Testis (tissue), 3 donors: ENCODE results near the gene RUBCN. TPM values are rescaled to one million over a fixed set of nuclear protein-coding genes. Genes with fewer than 3 reads are reported as not detected.
"Not testable (repeated sequence)": the region's sequence is repeated elsewhere in the genome, so short reads cannot be mapped to it uniquely, and the experiment has no call there.

ENCODE experiments used
- DNase-seq: peaks from one replicate; pipeline ENCODE4 v3.0.0-alpha.2; 2019
- H3K27ac ChIP-seq, 2 donors: fragments of 200-600 bp; sonication (generic); one replicate each; pipeline ENCODE4 v1.5.1; 2019
- H3K27me3 ChIP-seq: fragments of 200-600 bp; sonication (generic); one replicate; pipeline ENCODE4 v1.5.1; 2019
- H3K36me3 ChIP-seq: fragments of 200-600 bp; sonication (generic); one replicate; pipeline ENCODE4 v1.5.1; 2017; ENCODE audit warnings: low read depth; ENCODE audit errors: missing control alignments
- H3K4me1 ChIP-seq: fragments of 200-600 bp; sonication (generic); one replicate; pipeline ENCODE4 v1.5.1; 2019
- H3K4me3 ChIP-seq, 2 donors: fragments of 200-600 bp; sonication (generic); one replicate each; pipeline ENCODE4 v1.5.1; 2017 to 2019
- H3K9me3 ChIP-seq: fragments of 200-600 bp; sonication (generic); one replicate; pipeline ENCODE4 v1.5.1; 2017
- CTCF ChIP-seq, 3 experiments: fragments of 450-650 bp in 2 of 3; fragments of 200-600 bp in 1 of 3; sonication (generic) in 1 of 3; IDR thresholded peaks; one replicate each; pipeline ENCODE4 v1.5.1; 2016 to 2019; ENCODE audit warnings: antibody characterized with exemption in 3 of 3, mild to moderate bottlenecking in 2 of 3, moderate library complexity in 1 of 3
- POLR2A ChIP-seq: fragments of 450-650 bp; IDR thresholded peaks from one replicate; pipeline ENCODE4 v1.6.1; 2017; ENCODE audit warnings: antibody characterized with exemption, mild to moderate bottlenecking, moderate library complexity
- WGBS, 2 donors: methylation state at CpG; one replicate each; pipeline ENCODE4 v1.1.5; 2018; 5-methylcytosine and 5-hydroxymethylcytosine counted together
- intact Hi-C: fragments of 100-400 bp; cut with DNase I; formaldehyde crosslinking; loops from one replicate; pipeline ENCODE4 v1.15.1; 2023; ENCODE audit warnings: low total_unique reads
- polyA plus RNA-seq: library from polyadenylated mRNA; stranded (reverse); fragments of 350-450 nt; fragmentation: Illumina TruSeq; extraction: RNeasy Lipid Tissue Mini Kit (QIAGEN cat#74804); gene quantifications from one replicate; pipeline ENCODE4 v1.2.3, GENCODE V29; 2014; ENCODE audit warnings: low read depth, low replicate concordance; ENCODE audit not compliant: insufficient read depth
- total RNA-seq, 2 donors: library from RNA; depleted of rRNA; stranded (reverse); fragments of >200 nt; gene quantifications; one replicate each; pipeline ENCODE4 v1.2.3, GENCODE V29; 2016

The RUBCN gene
- total and polyA plus RNA-seq, 3 donors from 2014 or later = 44.0 to 159 (median 150) TPM

DNA sequence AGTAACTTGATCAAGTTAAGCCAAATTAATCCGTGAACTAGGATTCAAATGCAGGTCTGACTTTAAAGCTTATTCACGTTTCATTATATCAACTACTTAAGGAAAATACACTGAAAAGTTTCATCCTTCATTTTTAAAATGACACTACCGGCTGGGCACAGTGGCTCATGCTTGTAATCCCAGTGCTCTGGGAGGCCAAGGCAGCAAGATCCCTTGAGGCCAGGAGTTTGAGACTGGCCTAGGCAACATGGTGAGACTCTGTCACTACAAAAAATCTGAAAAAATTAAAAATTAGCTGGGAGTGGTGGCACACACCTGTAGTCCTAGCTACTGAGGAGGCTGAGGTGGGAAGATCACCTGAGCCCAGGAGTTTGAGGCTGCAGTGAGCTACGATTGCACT, 3.7 kb downstream of the RUBCN start:
- no peak overlapping the region for H3K4me3 ChIP-seq
- no peak overlapping the region for H3K27ac ChIP-seq
- WGBS, 2 donors = 90 to 94% methylated on average over 4 of the region's 4 CpGs
- intact Hi-C loops = no loop called here
- DNase-seq = no peak
- H3K36me3 ChIP-seq = no peaks in the 10 kb centered on the region
- peaks cover 10% of the 10 kb centered on the region for H3K4me1 ChIP-seq
- TF ChIP-seq POLR2A (no peak), CTCF (IDR thresholded peaks at IDR 0.05) (no peak)
- no peaks in the 10 kb centered on the region for H3K27me3 ChIP-seq
- no peaks in the 10 kb centered on the region for H3K9me3 ChIP-seq

DNA sequence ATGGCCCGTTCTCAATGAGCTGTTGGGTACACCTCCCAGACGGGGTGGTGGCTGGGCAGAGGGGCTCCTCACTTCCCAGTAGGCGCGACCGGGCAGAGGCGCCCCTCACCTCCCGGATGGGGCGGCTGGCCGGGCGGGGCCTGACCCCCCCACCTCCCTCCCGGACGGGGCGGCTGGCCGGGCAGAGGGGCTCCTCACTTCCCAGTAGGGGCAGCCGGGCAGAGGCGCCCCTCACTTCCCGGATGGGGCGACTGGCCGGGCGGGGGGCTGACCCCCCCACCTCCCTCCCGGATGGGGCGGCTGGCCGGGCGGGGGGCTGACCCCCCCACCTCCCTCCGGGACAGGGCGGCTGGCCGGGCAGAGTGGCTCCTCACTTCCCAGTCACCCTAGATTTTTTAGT, 5.2 kb downstream of the RUBCN start:
- H3K36me3 ChIP-seq, H3K27ac ChIP-seq, H3K9me3 ChIP-seq, H3K4me1 ChIP-seq, intact Hi-C loops, DNase-seq, H3K27me3 ChIP-seq, H3K4me3 ChIP-seq: not testable (repeated sequence)
- WGBS, 2 donors = 96 to 97% methylated on average over 10 to 15 of the region's 27 CpGs

- H3K27ac ChIP-seq, H3K4me1 ChIP-seq, H3K36me3 ChIP-seq, DNase-seq, H3K9me3 ChIP-seq, H3K27me3 ChIP-seq, intact Hi-C loops, H3K4me3 ChIP-seq: not testable (repeated sequence)
- WGBS, 2 donors = 72 to 91% methylated on average over 2 of the region's 5 CpGs
These were observed 5.9 kb downstream of the RUBCN start for GRCh38 chr3:197730770-197731169.

DNA sequence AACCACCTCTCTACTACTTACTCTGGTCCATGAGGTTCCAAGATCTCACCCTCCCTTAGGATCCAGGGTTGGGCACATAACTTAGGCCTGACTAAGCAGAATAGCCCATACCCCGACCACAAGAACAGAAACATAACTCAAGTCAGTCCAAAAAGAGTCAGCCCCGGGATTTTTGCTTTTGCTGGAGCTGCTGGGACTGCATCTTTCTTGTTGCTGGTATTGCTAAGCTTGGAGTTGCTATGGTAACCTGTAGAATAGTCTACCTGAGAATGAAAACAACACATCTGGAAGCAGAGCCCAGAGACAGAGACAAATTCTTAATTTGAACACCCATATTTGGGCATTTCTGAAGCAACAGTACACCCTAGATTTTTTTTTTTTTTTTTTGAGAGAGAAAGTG, 6.5 kb downstream of the RUBCN start:
- H3K27me3 ChIP-seq = no peaks in the 10 kb centered on the region
- 92 to 94% methylated on average over 2 of the region's 2 CpGs for WGBS, 2 donors
- intact Hi-C loops = no loop called here
- no peak for DNase-seq
- no peaks in the 10 kb centered on the region for H3K36me3 ChIP-seq
- peaks cover 9% of the 10 kb centered on the region for H3K4me1 ChIP-seq
- peak overlapping the region in 1 of 2 donors; percentile 4 for H3K27ac ChIP-seq
- H3K4me3 ChIP-seq = no peak overlapping the region
- no peak for TF ChIP-seq POLR2A
- no peak for TF ChIP-seq CTCF (IDR thresholded peaks at IDR 0.05)
- H3K9me3 ChIP-seq = no peaks in the 10 kb centered on the region

DNA sequence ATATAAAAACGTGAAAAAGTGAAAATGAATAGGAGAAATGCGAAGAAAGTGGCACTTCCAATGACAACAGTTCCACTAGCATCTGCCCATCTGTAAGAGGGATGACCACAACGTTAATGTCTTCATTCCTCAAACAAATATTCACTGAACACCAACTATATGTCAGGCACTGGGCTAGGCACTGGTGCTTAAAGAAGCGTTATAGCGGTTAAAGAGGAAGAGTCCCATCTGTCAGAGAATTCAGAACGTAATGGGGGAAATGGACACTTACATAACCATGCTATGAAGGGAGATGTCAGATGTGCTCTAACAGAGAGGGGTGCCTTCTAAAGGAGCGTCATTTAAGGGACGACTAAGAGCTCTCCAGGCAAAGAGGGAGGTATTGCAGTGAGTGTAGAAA, 8.2 kb downstream of the RUBCN start:
- intact Hi-C loops = no loop called here
- DNase-seq = no peak

GRCh38 chr3:197727878-197728277, 8.8 kb downstream of the RUBCN start:
- H3K4me3 ChIP-seq, H3K27ac ChIP-seq, H3K27me3 ChIP-seq, H3K36me3 ChIP-seq, H3K9me3 ChIP-seq, DNase-seq, intact Hi-C loops, H3K4me1 ChIP-seq: not testable (repeated sequence)
- 83 to 89% methylated on average over 3 of the region's 3 CpGs for WGBS, 2 donors

More for the DNA sequence above, 8.2 kb downstream of the RUBCN start:
- no peaks in the 10 kb centered on the region for H3K9me3 ChIP-seq
- no peak for TF ChIP-seq POLR2A
- TF ChIP-seq CTCF (IDR thresholded peaks at IDR 0.05) = no peak
- whole genome bisulfite sequencing, 2 donors = 63 to 75% methylated on average over 8 of the region's 8 CpGs
- H3K27ac ChIP-seq = no peak overlapping the region
- H3K36me3 ChIP-seq = no peaks in the 10 kb centered on the region
- H3K4me1 ChIP-seq = no peaks in the 10 kb centered on the region
- no peaks in the 10 kb centered on the region for H3K27me3 ChIP-seq
- no peak overlapping the region for H3K4me3 ChIP-seq
